HL-60/S4 treated with retinoic acid at 250 ng/mL for 4 days and 3 days (cell line): ENCODE measurements around the gene TMEM237.

Source experiments
- in situ Hi-C: fragments of 300-500 bp; cut with MboI; formaldehyde crosslinking; loops from 2 replicates; pipeline ENCODE4 v1.7.0; 2022; ENCODE audit warnings: low sequenced_read_pairs

TMEM237 gene

DNA sequence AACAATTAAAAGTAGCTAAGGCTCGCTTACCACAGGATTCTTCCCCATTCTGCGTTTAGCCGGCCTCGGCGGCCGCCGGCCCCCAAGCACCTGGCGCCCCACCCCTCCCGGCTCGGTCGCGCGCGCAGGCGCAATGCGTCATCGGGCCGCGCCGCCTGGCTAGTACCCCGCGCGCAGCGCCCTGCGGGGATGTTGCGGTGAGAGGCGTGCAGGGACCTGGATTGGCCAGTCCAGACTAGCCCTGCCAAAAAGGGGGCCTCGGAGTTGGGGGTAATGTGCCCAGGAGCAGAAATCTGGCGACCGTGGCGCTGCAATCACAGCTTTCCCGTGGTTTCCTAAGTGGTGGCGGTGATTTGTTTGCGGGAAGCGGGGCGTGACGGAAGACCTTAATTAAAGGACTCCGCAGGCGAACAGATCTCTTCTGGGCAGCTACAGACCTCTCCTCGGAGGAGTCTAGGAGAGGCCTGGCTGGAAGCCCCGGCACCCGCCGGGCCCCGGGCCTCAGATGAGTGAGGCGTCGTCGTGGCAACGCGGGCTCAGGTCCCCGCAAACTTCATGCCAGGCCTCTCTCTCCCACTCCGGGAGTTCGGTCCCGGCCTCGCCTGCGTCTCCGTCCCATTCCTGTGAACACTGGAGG, 606 bp downstream of the TMEM237 start:
- in situ Hi-C loops: no loop called here

DNA sequence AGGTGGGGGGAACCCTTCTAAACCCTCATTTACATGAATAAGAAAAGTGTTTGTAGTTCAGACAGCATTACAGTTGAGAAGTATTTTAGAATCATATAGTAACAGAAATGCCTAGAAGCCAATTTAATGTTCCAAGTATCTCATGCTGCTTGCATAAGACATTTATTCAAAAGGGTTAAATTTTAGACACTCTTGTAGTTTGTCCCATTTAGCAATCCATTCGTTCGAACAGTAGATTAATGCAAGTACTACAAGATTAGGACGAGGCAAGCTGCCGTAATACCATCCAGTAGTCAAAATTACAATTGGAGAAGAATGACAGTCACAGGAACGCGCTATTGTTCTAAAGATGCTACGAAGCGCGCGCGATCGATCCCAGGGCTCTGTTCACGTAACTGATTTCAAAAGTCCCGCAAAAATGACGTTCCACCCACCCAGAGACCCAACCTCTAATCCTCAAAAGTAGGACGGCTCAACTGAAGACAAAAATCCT, 1.2 kb downstream of the TMEM237 start:
- in situ Hi-C loops: no loop called here

DNA sequence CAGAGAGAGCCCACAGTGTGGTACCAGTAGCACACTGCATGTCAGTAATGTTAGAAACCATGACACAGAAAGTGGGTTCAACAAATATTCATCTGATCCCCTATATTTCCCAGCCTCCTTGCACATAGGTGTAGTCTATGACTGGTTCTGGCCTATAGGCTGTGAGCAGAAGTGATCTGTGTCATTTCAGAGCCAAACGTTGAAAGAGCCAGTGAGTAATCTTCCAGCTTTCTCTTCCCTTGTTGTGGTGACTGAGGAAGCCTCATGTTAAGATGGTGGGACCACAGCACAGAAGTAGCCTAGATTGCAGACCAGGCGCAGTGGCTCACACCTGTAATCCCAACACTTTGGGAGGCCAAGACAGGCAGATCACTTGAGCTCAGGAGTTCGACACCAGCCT, 4.1 kb downstream of the TMEM237 start:
- in situ Hi-C loops: no loop called here

DNA sequence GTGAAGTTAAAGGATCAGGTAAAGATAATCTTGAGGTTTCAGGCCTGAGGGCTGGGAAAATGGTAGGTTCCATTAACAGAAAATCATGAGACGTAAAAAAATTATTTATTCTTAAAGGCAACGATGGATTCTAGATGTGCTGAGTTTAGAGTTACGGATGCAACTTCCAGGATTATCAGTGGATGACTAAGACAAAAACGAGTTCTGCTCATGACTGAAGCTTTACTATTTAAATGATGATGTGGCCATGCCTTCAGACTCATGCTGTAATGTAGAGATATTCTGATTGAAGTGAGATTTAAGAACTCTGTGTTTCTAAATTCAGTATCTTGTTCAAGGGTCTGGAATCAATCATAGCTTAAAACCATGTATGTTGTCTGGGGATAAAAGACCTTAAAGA, 5.0 kb downstream of the TMEM237 start:
- in situ Hi-C loops: no loop called here

DNA sequence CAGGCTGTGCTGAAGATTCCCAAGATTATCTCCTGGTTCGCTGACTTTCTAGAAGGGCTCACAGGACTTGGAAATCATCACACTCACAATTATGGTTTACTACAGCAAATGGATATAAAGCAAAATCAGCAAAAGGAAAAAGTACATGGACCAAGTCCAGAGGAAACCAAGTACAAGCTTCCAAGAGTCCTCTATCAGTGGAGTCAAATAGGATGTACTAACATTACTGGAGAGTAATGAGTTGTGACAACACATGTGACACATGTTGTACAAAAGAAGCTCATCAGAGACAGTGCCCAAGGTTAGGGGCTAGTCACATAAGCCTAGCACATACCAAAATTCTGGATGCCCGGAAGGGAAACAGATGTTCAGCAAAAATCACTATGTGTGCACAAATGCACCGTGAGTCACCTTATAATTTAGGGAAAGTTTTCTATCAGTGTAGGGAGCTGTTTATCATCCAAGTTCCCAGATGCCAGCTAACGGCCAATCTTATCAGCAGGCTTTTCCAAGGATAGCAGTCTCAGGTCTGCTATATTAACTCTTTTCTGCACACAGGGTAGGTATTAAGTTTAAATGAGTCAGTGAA, 9.5 kb downstream of the TMEM237 start:
- in situ Hi-C loops: no loop called here

DNA sequence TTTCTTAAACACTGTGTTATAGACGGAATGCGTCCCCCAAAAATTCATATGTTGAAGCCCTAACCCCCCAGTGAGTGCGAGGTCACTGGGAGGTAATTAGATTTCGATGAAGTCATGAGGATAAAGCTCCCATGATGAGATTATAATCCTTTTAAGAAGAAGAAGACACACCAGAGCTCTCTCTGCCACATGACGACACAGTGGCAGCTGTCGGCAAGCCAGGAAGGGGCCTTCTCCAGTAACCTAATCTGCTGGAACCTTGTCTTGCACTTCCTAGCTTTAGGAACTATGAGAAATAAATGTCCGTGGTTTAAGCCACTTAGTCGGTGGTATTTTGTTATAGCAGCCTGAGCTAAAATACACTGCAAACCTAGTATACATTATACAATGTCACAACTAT, 12.3 kb downstream of the TMEM237 start:
- in situ Hi-C loops: no loop called here

DNA sequence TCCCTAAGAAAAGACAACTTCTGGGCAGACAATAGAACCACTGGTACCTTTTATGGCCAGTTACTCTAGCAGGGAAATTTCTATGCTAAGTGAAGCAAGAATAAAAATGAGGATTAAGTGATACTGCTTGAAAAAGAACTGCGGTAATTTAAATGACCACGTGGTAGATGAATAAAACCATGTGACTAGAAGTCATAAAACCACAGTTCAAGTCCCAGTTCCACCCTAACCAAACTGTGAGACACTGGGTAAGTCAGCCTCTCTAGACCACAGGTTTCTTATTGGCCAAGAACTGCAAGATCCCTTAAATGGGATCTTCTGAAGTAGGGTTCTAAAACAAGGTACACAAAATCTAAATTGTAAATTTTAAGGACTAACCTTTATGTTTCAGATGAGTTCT, 12.7 kb downstream of the TMEM237 start:
- in situ Hi-C loops: no loop called here

DNA sequence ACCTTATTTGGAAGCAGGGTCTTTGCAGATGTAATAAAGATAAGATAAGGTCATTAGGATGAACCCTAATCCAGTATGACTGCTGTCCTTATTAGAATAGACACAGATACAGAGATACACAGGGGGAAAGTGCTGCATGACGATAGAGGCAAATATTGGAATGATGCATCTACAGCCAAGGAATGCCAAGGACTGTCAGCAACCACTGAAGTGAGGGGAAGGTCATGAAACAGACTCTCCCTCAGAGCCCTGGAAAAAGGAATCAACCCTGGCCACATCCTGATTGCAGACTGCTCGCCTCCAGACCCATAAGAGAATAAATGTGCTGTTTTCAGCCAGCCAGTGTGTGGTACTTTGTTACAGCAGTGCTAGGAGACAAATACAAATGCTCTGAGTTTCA, 14.8 kb downstream of the TMEM237 start:
- in situ Hi-C loops: no loop called here

DNA sequence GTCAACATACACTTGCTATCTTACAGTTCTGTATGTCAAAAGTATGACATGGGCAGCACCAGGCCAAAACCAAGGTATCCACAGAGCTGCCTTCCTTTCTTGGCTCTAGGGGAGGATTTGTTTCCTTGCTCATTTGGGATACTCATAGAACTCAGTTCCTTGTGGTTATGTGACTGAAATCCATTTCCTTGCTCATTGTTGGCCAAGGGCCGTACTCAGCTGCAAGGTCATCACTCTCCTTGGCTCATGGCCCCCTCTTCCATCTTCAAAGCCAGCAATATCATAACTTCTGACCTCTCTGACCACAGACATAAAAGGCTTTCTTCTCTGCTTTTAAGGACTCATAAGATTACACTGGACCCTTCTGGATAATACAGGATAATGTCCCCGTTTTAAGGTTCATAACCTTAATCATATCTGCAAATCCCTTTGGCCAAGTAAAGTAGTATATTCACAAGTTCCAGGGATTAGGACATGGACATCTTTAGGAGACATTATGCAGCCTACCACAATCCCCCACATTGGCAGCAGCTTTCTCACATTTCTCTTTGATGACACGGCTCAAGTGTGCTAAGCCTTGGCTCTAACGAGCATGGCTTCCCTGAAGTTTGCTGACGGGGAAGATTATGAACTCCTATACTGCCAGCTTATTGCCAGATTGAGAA, 20.9 kb downstream of the TMEM237 start:
- in situ Hi-C loops: no loop called here

DNA sequence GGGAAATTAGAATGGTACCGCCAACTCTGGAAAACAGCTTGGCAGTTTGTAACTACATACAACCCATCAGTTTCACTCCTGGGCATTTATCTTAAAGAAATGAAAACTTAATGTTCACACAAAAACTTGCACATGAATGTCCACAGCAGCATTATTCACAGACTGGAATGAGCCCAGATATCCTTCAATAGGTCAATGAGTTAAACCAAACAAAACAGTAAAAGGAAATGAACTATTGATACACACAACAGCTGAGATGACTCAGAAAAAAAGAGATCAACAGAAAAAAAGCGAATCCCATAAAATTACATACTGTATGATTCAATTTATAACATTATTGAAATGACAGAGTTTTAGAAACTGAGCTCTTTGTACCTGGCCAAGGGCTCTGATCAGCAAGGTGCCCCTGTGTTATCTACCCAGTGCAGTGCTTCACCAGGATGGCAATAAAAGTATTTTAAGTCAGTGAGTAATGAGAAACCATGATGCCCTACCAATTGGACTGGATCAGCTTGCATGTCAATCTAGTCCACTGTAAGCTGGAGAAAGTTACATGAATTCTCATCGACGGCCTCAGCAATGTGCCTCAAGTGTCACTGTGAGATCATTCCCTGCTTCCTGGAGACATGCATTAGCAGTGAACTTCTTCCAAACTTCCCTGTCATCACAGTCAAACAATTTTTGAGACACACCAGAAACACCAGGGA, 21.9 kb downstream of the TMEM237 start:
- in situ Hi-C loops: no loop called here

DNA sequence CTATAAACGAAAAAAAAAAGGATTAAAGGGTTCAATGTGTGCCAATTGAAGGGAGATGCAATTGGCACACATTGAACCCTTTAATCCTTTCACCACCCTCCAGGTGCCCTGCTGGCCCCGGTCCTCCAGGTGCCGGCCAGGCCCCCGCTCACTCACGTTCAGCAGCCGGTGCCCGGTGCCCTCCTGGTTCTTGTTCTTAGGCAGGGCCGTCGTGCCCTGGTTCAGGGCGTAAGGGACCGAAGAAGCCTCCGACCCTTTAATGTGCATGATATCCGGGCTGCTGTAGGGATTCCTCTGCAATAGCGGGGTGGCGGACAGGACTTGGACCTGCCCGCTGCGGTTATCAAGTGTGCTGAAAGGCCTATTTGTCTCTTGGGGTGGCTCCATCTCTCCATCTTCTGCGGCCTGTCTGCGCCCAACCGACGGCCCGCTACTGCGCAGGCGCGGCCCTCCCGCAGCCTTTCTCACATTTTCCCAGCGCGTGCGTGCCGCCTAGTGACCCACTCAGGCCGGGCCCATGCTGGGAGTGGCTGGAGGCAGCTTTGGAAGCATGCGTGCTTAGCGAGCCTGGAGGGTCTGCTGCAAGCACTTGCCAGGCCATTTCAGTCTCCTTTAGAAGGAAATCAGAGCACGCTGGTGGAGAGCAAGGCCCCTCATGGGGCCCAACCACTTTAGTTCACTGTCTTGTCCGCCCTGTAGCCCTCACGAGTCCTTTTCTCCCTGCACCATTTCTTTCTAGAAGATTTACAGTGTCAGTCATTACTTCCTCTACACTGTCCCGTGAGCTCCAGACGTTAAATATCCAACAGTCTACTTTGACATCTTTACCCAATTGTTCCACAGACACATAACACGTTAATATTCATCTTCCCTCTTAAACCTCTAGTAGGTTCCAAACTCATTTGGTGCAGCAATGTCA, 24.3 kb downstream of the TMEM237 start:
- in situ Hi-C loops: no loop called here

DNA sequence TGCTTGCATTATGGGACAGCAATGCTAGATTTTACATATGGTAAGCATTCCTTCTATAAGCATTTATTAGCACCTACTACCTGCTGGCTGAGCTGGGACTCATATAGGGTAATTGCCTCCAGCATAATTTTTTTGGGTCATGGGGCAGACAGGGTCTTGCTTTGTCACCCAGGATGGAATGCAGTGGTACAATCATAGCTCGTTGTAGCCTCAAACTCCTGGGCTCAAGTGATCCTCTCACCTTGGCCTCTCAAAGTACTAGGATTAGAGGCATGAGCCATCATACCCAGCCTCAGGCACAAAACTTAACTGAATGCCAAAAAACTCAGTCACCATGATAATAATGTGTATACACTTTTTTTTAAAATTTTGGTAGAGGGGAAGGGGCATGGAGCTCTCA, 35.3 kb downstream of the TMEM237 start:
- in situ Hi-C loops: no loop called here

DNA sequence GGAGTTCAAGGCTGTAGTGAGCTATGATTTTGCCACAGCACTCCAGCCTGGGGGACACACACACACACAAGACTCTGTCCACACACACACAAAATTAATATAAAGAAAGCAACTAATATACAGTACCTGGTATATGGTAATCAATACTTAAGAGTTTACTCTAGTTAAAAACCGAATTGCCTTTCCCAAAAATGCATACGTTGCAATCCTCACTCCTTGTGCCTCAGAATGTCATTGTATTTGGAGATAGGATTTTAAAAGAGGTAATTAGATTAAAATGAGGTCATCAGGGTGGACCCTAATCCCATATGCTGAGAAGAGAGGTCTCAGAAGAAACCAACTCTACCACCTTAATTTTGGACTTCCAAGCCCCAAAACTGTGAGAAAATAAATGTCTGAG, 35.7 kb downstream of the TMEM237 start:
- in situ Hi-C loops: no loop called here

DNA sequence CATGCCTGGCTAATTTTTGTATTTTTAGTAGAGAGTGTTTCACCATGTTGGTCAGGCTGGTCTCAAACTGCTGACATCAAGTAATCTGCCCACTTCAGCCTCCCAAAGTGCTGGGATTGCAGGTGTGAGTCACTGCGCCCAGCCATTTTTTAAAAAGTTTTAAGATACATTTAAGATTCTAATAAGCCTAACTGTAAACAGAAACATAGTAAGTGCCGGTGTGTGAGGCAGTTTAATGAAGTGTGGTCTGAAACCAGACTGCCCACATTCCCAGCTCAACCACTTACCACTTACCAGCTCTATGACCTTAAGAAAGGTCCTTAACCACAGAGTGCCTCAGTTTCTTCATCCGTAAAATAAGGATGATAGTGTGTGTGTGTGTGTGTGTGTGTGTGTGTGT, 42.4 kb downstream of the TMEM237 start:
- in situ Hi-C loops: no loop called here

DNA sequence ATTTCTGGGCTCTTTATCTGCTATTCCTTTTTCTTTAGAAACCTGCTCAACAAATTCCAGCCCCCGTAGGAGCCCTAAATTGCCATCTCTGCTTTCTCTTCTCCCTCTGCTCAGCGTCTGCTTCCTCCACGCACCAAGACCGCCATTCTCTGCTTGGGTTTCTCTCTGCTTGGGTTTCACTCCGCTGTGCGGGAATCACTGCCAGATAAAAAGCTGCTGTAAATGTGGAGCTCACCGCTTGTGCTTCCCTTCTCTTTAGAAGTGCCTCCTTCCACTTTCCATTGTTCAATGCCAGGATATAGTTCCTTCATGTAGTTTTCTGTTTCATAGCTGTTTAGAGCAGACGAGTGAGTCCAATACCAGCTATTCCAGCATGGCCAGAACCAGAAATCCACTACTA, 45.9 kb downstream of the TMEM237 start:
- in situ Hi-C loops: no loop called here

DNA sequence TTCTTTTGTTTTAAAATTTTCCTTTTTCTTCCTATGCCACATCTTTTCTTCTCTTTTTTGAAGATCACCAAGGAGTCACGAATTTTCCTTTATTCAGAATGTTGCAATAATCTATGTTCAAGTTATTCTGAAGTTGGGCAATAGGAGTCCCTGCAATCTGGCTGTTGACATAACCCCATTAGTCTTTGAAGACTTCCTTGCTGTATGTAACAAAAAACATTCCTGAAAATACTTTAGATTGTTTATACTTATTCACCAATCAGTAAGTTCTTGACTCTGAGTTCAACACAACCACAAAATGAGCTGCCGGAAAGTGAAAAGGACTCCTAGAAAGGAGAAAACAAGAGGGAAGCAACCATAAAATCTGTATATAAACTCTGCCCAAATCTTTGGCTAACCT, 62.8 kb downstream of the TMEM237 start:
- in situ Hi-C loops: no loop called here

DNA sequence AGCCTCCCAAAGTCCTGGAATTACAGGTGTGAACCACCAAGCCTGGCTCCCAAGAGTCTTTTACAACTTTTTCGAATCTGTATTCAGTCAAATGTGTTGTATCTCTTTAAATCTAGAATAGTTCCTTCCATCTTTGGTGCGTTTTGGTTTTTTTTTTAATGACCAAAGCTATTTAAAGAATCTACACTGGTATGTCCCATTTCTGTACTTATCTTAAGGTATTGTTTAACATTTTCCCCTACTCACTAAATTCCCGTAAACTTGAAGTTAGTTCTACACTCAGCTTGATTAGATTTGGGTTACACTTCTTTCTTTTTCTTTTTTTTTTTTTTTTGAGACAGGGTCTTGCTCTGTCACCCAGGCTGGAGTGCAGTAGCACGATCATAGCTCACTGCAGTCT, 63.8 kb downstream of the TMEM237 start:
- in situ Hi-C loops: no loop called here

DNA sequence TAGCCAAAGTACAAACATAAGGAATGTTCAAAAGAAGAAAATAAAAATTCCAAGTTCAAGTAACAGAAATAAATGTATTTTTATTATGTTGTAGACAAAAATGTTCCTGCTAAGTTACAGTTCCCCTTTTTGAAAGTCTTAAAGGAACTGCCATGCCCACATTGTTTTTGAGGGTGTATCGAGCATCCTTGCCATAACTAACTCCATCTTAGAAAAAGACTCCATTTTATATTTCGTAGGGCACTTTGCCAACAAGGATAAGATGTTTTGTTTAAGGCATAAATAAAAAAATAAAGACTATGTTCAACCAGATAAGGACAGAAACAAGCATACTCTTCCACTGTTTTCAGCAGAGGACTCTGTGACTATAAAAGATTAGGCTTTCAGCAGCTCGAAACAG, 67.3 kb downstream of the TMEM237 start:
- in situ Hi-C loops: no loop called here

DNA sequence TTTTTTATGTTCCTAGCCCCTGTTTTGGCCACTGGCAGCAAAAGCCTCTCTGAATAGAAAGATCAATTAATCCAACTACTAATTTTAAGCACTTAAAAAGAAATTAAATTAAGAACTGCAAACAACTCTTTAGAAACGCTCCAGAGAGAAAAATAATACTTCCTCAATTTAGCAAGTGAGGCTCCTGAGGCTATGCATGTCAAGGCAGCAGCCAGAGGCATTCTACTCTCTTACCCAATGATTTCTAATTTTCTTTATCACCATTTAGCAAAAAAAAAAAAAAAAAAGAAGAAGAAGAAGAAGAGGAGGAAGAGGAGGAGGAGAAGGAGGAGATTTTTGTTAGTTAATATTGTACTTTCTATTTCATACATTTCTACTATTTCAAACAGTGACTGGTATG, 68.5 kb downstream of the TMEM237 start:
- in situ Hi-C loops: no loop called here

DNA sequence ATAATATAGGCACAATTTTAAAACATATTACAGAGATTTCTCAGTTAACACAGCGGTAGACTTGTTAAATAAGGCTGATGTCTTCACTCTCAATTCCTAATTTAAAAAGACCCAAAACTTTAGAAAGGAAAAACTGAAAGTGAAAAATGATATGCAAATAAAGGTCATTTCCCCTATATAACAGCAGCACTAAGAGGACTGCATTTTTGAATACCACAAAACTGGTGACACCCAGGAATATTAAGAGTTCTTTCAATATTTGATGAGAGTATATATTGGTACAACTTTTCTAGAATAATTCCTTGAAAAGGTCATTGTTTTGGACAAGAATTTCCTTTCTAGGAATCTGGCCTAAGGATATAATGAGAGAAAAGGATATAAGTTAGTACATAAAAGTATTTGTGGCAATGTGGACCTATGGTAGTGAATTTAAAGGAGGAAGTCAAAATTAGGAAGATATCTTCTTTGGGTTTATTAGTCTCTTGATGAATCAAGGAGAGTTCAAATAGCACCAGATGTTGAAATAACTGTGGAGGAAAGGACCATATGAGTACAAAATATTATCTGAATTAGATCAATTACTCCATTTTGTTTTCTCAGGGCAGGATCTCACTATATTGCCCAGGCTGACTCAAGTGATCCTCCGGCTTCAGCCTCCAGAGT, 70.3 kb downstream of the TMEM237 start:
- in situ Hi-C loops: no loop called here
